ENCODE data around the gene ASIC5. TPM values are rescaled to one million over a fixed set of nuclear protein-coding genes. Genes with fewer than 3 reads are reported as not detected.

ASIC5 gene
- total and polyA plus RNA-seq, 5 donors, result not detected

Other genes with a start within 250 kb of the ASIC5 start
- 10 to 100 TPM; 43.6 to 82.5 (median 64.3) TPM for gene GUCY1A1, start 199.4 kb downstream of the ASIC5 start, total RNA-seq
- gene GUCY1A1, start 199.4 kb downstream of the ASIC5 start, polyA plus RNA-seq, result 9.9 TPM
- gene GUCY1B1, start 107.3 kb downstream of the ASIC5 start, total RNA-seq, result 10 to 100 TPM in 1 of 4 donors, 1 to 10 TPM in 3; 8.0 to 12.9 (median 9.3) TPM
- gene GUCY1B1, start 107.3 kb downstream of the ASIC5 start, polyA plus RNA-seq, result 7.5 TPM
- not detected for gene TDO2, start 37.4 kb upstream of the ASIC5 start, total RNA-seq
- not detected for gene TDO2, start 37.4 kb upstream of the ASIC5 start, polyA plus RNA-seq
- 10 to 100 TPM; 10.5 to 15.9 (median 12.9) TPM for gene CTSO, start 87.6 kb upstream of the ASIC5 start, total RNA-seq
- 7.6 TPM for gene CTSO, start 87.6 kb upstream of the ASIC5 start, polyA plus RNA-seq